HG02852 (cell line): ENCODE data around the gene HLA-DMB.
"Not testable (repeated sequence)": the region's sequence is repeated elsewhere in the genome, so short reads cannot be mapped to it uniquely, and the experiment has no call there.

Experiments
- ATAC-seq: cut with Tn5 transposase; IDR thresholded peaks from one replicate; pipeline ENCODE4 v1.9.1; 2021; ENCODE audit warnings: mild to moderate bottlenecking, moderate library complexity; ENCODE audit not compliant: unreplicated experiment

Gene HLA-DMB

DNA sequence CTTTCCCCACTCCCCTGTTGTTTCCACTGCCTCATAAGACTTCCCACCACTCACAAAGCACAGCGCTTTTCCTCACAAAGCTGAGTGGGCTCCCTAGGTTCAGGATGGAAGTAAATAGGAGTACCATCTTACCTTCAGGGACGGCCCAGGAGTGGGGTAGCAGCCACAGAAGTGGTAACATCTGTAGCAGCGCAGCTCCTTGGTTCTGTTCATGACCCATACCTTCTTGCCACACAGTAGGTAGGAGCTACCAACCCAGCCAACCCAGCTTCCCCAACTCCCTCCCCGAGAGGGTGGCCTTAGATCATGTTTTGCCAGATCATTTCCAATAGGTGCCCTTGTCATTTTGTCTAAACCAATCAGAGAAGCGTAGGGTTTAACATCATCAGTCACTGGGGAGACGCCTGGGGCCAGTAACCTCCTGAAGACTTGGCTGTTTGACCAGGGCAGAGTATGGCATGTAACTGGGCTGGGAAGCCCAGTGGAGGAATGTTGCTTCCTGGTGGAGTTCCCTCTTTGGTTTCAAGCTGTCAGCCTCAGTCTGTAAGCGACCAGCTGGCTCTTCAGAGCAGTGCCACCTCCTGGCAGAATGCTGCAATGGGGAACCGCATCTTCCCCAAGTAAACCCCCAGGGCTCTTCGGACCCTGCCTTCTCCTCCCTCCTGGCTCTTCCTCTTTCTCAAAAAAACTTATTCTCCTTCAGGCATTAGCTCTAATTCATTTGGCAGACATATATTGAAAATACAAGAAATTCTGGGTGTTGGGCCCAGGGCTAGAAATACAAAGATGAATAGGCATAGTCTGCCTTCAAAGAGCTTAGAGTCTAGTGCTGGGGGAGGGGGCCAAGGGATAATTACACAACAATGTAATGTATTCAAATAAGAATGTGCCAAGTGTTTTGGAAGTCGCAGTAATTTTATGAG is 12.2 kb upstream of the HLA-DMB start, which contains the start of gene HLA-DMA:
Gene HLA-DMA (minus strand): TSS at position 281 of the 923 bp plus-strand sequence. CDS start 61 bp downstream, at position 220.
- ATAC-seq, result peak; percentile 87

DNA sequence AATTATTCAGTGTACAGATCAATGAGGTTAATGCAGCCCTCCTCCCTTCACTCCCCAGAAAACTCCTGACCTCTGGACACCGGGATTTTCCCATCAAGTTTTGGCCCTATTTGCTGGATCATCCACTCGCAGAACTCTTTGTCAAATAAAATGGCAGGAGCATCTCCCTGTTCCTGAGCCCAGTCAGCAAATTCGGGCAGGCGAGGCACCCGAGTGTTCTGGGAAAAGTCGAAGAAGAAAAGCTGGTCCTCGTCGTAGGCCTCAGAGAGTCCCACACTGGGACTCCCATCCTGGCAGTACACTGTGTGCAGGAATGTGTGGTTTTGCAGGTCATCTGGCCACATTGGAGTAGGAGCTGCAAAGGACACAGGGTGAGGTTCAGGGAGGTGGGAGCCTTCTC is 9.6 kb upstream of the HLA-DMB start:
- ATAC-seq, result no peak

DNA sequence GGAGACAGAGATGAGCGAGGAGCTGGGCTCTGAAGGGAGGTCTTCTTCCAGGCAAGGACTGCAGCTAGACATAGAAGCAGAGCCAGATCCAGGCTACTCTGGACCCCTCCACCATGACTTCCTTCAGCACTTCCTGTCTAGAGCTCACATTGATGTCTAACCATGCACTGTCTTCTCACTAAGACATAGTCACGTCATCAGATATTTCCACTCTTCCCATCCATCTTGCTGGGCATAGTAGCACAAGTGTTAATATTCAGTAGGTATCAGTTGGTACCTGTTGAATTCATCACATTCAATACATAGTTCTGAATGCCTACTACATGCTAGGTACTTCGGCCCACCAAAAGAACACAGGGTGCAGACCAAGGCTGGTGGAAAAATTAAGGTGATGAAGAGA is 9.2 kb upstream of the HLA-DMB start:
- ATAC-seq, result no peak

- ATAC-seq, result no peak
Observed at GRCh38 chr6:32949113-32949512, 8.3 kb upstream of the HLA-DMB start.

- no peak for ATAC-seq
Observed at GRCh38 chr6:32947552-32948465, 7.0 kb upstream of the HLA-DMB start.

GRCh38 chr6:32946893-32947292 is 6.1 kb upstream of the HLA-DMB start:
- no peak for ATAC-seq

- ATAC-seq, result no peak
Observed at GRCh38 chr6:32945953-32946352, 5.1 kb upstream of the HLA-DMB start.

GRCh38 chr6:32945108-32945760 is 4.4 kb upstream of the HLA-DMB start:
- ATAC-seq, result no peak

- peak; percentile 42 for ATAC-seq
Observed at GRCh38 chr6:32943864-32944649, 3.2 kb upstream of the HLA-DMB start.

- not testable (repeated sequence) for ATAC-seq
Observed at GRCh38 chr6:32942555-32943123, 1.8 kb upstream of the HLA-DMB start.

GRCh38 chr6:32941214-32941768 is 463 bp upstream of the HLA-DMB start:
- ATAC-seq, result peak; percentile 44

DNA sequence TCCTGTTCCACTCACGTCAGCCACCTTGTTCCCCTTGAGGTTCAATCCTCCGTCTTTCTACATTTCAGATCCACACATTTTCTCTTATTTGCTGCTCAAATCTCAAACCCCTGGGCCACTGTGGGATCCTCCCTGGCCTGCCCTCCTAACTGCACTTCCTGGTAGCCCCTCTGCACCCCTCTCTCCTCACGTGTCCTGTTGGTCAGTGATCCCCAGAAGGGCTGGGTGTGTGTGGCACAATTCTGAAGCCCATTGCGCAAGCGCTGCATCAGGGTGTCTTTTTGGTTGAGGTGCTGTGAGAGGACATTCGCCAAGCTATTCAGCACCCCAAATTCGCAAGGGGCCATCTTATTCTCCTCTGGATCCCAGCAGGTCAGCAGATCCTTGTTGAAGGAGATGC is 2.3 kb downstream of the HLA-DMB start:
- ATAC-seq, result no peak

DNA sequence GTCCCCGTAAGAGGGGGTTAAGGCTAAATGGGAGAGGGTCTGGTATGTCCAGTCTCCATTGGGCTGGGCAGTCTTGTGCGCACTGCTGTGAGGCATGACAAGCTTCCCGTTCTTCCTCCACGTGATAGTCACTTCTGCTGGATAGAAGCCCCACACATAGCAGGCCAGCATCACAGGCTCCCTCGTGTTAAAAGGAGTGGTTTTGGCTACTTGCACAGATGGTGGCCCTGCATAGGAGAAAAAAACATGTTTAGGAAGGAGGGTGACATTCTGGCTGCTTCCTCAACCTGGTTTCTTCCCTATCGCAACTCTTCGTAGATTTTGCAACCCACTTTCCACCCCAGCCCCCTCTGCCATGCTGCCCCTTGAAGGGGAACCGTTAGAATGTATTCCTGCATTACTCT is 3.6 kb downstream of the HLA-DMB start:
- no peak for ATAC-seq

GRCh38 chr6:32936239-32937152 is 4.3 kb downstream of the HLA-DMB start:
- ATAC-seq, result no peak

GRCh38 chr6:32935551-32936238 is 5.1 kb downstream of the HLA-DMB start:
- ATAC-seq, result no peak

DNA sequence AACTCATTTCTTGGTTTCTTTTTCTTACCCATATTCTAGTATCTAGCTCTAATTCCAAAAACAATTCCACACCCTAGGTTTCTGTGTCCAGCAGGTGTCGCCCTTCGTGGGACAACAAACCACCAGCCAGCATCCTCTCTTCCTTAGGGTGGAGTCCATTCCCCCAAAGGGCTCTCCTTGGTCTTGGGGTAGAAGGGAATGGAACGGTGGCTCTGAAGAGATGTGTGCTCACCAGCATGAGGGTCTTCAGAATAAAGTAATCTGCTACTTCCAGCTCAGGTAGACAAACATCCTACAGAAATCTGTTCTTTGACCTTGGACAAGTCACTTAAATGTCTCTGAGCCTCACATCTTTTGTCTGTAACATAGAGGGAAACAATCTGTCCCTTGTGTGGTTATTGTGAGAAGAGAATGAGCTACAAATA is 7.2 kb downstream of the HLA-DMB start:
- no peak for ATAC-seq

GRCh38 chr6:32932132-32932868 is 8.5 kb downstream of the HLA-DMB start:
- ATAC-seq, result no peak
